ENCODE measurements around the gene GNPTAB.

GRCh38 chr12:101747697-101748096 lies 83.1 kb downstream of the GNPTAB start:
- TF ChIP-seq KDM1A (IDR thresholded peaks at IDR 0.05; ENCODE audit: low read depth) (no peak), CTCF (IDR thresholded peaks at IDR 0.05) (no peak), PBX3 (IDR thresholded peaks at IDR 0.05) (no peak), EHMT2 (IDR thresholded peaks at IDR 0.05; ENCODE audit: low read depth) (no peak), POLR2A (IDR thresholded peaks at IDR 0.05; ENCODE audit: low read length) (no peak), NPAS2 (CRISPR knock-in tag; IDR thresholded peaks at IDR 0.05; ENCODE audit: borderline replicate concordance) (no peak), CEBPB (IDR thresholded peaks at IDR 0.05) (no peak), EP300 (IDR thresholded peaks at IDR 0.05) (no peak), ZSCAN20 (CRISPR knock-in tag; IDR thresholded peaks at IDR 0.05) (no peak), JUN (IDR thresholded peaks at IDR 0.05) (no peak), MAZ (IDR thresholded peaks at IDR 0.05; ENCODE audit: borderline replicate concordance, low read depth, low read length) (no peak), RFX5 (IDR thresholded peaks at IDR 0.05) (no peak), RAD21 (conservative IDR thresholded peaks at IDR 0.05 in 1 of 2, IDR thresholded peaks at IDR 0.05 in 1 of 2) (no peak)

Measured in A549 (cell line).